Measurements from ENCODE around the gene COX6A2. TPM values are rescaled to one million over a fixed set of nuclear protein-coding genes. Genes with fewer than 3 reads are reported as not detected.

The COX6A2 gene
- total RNA-seq, 1 experiment from 2014 or later: not detected

GRCh38 chr16:31390504-31391041, 37.6 kb downstream of the COX6A2 start:
- ChIA-PET CTCF (no interaction called here), POLR2A (no interaction called here)
- no peak overlapping the region for H3K4me3 ChIP-seq (ENCODE audit: low read depth in 2 of 2, low read length in 2 of 2)
- H3K27me3 ChIP-seq (ENCODE audit: control insufficient read depth, insufficient read depth, low read length): no peaks in the 10 kb centered on the region
- intact Hi-C loops (cut with micrococcal nuclease; ENCODE audit: unreplicated experiment) (no loop called here), in situ Hi-C loops (cut with HindIII; ENCODE audit: low pct_unique_long_range_greater_than_20kb, low sequenced_read_pairs) (no loop called here)
- no peak overlapping the region for H3K27ac ChIP-seq (ENCODE audit: low read length)
- no peak for ATAC-seq
- DNase-seq (ENCODE audit: low read depth, low spot score): no peak
- TF ChIP-seq SIN3A (IDR thresholded peaks at IDR 0.05; ENCODE audit: borderline replicate concordance, insufficient read depth, low read depth, low read length) (no peak), CTCF (IDR thresholded peaks at IDR 0.05) (no peak), POLR2AphosphoS5 (IDR thresholded peaks at IDR 0.05; ENCODE audit: low read depth, low read length) (no peak), REST (IDR thresholded peaks at IDR 0.05; ENCODE audit: insufficient read depth in 1 of 2, low read depth in 2 of 2, low read length in 1 of 2) (no peak)
- no peaks in the 10 kb centered on the region for H3K36me3 ChIP-seq (ENCODE audit: control insufficient read depth, insufficient read depth, low read length)
- no TSS peak for BruUV-seq (replicated peaks)
- H3K4me1 ChIP-seq (ENCODE audit: control insufficient read depth, insufficient read depth, low read length): peaks cover 8% of the 10 kb centered on the region
- H3K9me3 ChIP-seq (ENCODE audit: control insufficient read depth, insufficient read depth, low read depth, low read length): no peaks in the 10 kb centered on the region

- intact Hi-C loops (cut with micrococcal nuclease; ENCODE audit: unreplicated experiment): no loop called here
- ATAC-seq: no peak
- BruUV-seq (replicated peaks): no TSS peak
- H3K9me3 ChIP-seq (ENCODE audit: control insufficient read depth, insufficient read depth, low read depth, low read length): no peaks in the 10 kb centered on the region
- no peaks in the 10 kb centered on the region for H3K27me3 ChIP-seq (ENCODE audit: control insufficient read depth, insufficient read depth, low read length)
- no peak overlapping the region for H3K27ac ChIP-seq (ENCODE audit: low read length)
- in situ Hi-C loops (cut with HindIII; ENCODE audit: low pct_unique_long_range_greater_than_20kb, low sequenced_read_pairs): no loop called here
- no peak overlapping the region for H3K4me3 ChIP-seq (ENCODE audit: low read depth in 2 of 2, low read length in 2 of 2)
- no peak for TF ChIP-seq POLR2AphosphoS5 (IDR thresholded peaks at IDR 0.05; ENCODE audit: low read depth, low read length)
- TF ChIP-seq CTCF (IDR thresholded peaks at IDR 0.05): no peak
- TF ChIP-seq SIN3A (IDR thresholded peaks at IDR 0.05; ENCODE audit: borderline replicate concordance, insufficient read depth, low read depth, low read length): no peak
- no peak for TF ChIP-seq TCF7L2 (IDR thresholded peaks at IDR 0.05; ENCODE audit: low read depth, low read length)
- no peak for TF ChIP-seq REST (IDR thresholded peaks at IDR 0.05; ENCODE audit: insufficient read depth in 1 of 2, low read depth in 2 of 2, low read length in 1 of 2)
- CTCF ChIA-PET: no interaction called here
- H3K36me3 ChIP-seq (ENCODE audit: control insufficient read depth, insufficient read depth, low read length): no peaks in the 10 kb centered on the region
- POLR2A ChIA-PET: no interaction called here
- peaks cover 11% of the 10 kb centered on the region for H3K4me1 ChIP-seq (ENCODE audit: control insufficient read depth, insufficient read depth, low read length)
- no peak for DNase-seq (ENCODE audit: low read depth, low spot score)
Observed at GRCh38 chr16:31388535-31388934, 39.6 kb downstream of the COX6A2 start.
